Measurements from ENCODE around the gene PPP1R12C.
"Not testable (repeated sequence)": the region's sequence is repeated elsewhere in the genome, so short reads cannot be mapped to it uniquely, and the experiment has no call there.

Gene PPP1R12C

DNA sequence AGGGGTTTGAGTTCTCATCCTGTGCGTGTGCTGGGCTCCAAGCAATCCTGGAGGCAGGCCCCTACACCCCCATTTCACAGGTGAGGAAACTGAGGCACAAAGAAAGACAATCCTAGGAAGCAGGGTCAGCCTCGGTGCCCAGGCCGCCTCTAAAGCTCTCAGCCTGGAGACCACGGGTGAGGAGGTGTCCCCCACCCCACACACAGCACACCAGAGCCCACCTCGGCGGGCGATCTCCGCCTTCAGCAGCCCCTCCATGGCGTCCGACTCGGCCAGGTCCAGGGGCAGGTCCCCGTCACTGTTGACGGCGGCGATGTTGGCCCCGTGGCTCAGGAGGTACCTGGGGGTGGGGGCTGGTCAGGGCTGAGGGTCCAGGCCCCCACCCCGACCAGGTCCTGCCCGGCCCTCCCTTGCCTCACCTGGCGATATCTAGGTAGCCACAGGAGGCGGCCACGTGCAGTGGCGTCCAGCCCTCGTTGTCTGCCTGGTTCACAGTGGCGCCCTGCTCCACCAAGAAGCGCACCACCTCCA is 5.1 kb downstream of the PPP1R12C start:
- DNase-seq (ENCODE audit: low read depth in 2 of 2), result no peak

DNA sequence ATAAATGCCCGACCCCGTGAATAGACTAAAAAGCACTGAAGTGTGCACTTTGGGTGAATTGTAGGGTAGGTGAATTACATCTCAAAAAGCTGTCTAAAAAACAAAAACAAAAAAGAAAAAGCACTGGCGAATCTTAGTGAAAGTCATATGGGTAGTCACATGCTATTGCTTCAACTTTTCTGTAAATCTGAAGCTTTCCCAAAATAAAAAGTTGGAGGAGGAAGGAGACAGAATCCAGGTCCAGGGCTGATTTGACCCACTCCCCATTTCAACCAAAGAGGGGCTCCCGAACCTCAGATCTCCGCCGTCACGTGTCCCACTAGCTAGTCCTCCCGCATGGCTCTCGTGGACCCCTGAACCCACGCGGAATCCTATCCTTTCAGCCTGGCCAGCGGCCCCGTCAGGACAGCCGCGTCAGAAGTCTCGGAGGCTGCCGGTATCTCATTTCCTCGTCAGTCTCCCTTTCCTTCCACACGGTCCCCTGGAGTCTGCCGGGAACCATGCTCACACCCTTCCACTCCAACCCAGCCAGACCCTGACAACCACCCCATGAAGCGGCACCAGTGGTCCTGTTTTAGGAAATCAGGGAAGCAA is 6.1 kb downstream of the PPP1R12C start:
- DNase-seq (ENCODE audit: low read depth in 2 of 2), result no peak

DNA sequence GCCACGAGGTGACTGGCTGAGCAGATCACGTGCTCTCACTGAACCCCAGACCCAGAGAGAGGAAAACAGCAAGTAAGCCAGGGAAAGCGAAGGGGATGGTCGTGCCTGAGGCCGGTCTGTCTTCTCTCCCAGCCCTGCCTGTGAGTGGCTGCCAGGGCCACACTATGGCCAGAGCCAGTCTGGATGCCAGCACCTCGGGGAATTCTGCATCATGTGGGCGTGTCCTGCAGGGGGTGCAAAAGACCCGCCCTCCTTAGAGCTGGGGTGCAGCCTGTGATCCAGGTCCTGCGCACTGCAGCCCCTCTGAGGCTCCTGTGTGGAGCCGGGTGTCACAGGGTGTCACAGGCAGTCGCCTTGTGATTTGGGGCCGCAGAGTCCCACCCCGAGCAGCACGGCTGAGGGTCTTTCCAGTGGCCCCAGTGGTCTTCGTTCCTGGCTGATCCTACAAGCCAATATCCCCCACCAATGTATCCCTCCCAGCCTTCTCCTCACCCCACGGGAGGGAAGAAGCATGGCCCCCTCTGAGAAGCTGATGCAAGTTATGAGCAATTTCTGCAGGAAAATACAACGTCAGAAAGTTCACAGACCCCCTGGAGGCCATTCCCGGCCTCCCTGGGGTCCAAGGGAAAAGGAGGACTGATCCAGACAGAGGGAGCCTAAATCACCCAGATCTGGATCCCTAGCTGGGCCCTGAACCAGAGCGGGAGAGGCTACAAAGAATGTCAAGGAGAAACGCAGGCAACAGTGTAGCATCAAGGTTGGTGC is 7.7 kb downstream of the PPP1R12C start:
- no peak for DNase-seq (ENCODE audit: low read depth in 2 of 2)

DNA sequence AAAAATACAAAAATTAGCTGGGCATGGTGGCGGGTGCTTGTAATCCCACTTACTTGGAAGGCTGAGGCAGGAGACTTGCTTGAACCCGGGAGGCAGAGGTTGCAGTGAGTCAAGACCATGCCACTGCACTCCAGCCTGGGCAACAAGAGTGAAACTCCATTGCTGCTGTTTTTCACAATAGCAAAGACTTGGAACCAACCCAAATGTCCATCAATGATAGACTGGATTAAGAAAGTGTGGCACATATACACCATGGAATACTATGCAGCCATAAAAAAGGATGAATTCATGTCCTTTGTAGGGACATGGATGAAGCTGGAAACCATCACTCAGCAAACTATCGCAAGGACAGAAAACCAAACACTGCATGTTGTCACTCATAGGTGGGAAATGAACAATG is 10.2 kb downstream of the PPP1R12C start:
- DNase-seq (ENCODE audit: low read depth in 2 of 2), result not testable (repeated sequence)

DNA sequence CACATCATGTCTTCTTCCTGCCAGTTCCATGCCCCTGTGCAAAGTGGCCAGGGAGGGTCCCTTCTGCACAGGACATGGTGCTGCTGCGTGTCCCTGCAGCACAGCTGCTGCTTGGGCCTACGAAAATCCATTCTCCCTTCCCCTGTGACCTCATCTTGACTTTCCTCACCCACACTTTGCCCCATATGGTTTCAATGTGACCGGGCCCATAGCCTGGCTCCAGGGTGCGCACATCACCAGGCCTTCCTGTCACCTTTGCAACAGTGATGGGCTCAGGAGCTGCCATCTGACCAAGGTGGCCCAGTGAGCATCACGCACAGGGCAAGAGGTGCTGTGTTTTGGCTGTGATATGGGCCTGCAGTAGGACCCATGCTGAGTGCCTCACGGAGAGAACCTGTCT is 10.8 kb downstream of the PPP1R12C start:
- no peak for DNase-seq (ENCODE audit: low read depth in 2 of 2)

DNA sequence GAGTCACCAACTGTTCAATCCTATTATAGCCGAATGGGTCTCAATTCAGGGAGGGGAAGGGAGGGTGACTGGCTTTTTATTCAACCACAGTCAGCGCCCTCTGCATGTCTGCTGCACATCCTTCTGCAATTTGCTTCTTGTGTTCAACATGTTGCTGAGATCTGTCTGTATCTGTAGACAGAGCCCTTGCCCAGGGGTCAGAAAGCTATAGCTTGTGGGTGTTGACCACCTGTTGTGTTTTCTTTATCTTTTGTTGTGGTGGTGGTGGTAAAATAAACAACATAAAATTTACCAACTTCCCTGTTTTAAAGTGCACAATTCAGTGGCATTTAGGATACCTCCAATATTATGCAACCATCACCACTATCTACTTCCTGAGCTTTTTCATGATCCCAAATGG is 12.2 kb downstream of the PPP1R12C start:
- DNase-seq (ENCODE audit: low read depth in 2 of 2), result no peak

GRCh38 chr19:55103190-55103589 is 14.2 kb downstream of the PPP1R12C start:
- DNase-seq (ENCODE audit: low read depth in 2 of 2), result no peak

DNA sequence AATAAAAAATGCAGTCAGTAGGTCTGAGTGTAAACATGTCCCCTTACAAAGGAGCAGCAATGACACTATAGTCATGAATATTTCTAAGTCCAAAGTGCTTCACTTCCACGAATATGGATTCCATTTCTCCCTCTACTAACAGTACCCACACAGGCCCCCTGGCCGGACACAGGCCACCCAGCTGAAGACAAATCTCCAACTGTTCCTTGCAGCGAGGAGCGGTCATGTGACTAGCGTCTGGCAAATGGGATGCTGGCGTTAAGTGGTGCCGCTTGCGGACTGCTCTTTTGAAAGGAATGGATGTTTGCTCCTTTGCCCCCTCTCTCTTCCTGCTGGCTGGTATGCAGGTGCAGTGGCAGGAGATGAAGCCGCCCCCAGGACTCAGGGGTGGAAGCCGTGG is 16.2 kb downstream of the PPP1R12C start:
- DNase-seq (ENCODE audit: low read depth in 2 of 2), result no peak

DNA sequence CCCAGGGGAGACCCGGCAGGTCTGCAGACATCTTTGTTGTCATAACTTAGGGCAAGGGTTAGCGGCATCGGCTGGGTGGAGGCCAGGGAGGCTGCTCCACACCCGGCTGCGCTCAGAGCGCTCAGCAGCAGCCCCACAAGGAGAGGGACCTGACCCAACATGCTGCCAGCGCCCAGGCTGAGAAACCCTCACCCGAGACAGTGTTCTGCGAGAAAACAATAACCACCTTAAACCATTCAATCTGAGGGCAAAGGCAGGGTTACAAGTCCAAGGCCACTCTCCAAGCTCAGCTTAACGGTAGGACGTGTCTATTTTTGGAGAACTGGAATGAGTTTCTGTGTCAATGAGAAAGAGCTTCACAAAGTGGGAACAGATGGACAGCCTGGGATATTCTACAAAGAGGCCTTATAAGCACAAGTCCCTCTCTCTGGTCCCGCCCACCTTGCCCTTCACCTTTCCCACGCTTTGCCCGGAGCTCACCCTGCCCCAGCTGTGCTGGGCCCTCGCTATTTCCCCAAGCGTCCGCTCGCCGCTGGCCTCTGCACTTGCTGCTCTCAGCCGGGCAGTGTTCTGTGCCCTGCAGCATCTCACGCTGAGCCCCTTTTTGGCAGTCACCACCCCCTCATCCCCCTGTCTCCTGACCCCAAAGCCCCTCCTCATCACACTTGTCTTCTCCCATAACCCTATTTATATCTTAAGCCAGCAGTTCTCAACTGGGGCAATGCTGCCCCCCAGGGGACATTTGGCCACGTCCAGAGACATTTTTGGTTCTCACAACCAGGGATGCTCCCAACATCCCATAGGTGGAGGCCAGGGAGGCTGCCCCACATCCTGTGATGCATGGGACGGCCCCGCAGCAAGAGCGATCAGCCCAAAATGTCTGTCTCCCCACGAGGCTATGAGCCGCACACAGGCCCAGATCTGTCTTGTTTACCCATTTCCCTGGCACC is 17.6 kb downstream of the PPP1R12C start:
- no peak for DNase-seq (ENCODE audit: low read depth in 2 of 2)

- no peak for DNase-seq (ENCODE audit: low read depth in 2 of 2)
Observed at GRCh38 chr19:55098716-55099556, 18.5 kb downstream of the PPP1R12C start.

DNA sequence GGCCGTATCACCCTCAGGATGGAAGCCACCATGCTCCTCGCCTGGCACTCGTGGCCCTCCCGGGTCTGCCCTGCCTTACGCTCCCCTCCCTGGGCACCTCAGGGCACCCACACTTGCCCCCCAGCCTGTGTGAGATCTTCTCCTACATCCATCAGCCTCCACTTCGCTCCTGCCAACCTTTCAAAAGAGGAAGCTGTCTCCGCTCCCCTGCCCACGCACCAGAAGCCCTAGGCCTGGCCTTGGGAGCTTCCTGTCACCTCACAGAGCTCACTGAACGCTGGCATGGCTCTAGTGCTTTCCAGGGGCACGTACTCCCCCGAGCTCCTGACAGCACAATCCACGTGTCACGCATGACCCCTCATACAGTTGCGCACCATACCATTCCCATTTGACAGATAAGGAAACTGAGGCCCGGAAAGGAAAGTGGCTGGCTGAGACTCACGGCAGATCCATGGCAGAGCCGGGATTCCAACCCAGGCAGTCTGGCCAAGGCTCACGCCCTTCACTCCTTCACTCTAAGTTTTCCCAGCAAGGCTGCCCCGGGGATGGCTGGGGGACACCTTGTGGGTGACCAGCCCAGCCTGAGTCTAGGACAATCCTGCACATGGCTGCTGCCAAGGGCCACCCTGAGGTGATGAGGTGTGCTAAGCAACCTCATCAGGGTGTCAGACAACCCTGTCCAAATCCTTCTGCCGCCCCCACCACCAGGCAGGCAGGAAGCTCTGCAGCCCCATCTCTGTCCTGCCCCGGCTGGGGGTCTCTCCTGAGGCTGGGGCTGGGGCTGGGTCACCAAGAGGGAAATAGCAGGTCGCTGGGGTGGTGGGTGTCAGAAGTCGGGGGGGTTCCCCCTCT is 19.3 kb downstream of the PPP1R12C start:
- no peak for DNase-seq (ENCODE audit: low read depth in 2 of 2)

GRCh38 chr19:55096061-55096701 is 21.3 kb downstream of the PPP1R12C start:
- DNase-seq (ENCODE audit: low read depth in 2 of 2), result no peak

DNA sequence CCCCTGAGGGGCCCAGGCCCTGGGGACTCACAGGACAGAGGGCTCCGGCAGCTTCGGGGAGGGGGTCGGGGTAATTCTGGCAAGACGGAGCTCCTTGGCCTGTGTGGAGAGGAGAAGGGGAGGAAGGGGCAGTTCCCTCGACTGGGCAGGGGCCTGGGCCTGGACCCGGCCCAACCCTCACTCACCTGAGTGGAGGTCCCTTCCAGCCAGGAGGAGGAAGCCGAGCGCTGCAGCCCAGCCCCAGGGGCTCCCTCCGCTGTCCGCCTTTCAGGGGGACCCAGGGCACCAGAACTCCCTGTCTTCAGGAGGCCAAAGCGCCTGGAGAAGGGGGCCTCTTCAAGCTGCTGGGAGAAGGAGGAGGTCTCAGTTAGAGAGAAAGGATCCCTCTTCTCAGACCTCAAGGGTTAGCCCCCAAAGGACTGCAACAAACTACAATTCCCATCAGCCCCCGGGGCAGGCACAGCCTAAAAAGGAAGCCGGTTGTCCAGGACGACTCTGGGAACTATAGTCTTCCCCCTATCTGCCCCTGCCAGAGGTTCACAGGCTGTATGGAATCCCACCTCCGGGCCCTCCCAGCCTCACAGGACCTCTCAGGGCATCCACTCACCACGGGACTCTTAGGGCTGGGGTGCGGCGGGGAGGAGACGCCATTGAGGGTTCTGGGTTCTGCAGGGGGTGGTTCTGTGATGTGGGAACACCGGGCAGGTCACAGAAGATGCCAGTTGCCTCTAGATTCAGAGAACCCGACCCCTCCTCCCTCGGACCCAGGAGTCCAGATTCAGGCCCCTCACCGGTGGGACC is 22.0 kb downstream of the PPP1R12C start:
- DNase-seq (ENCODE audit: low read depth in 2 of 2), result no peak

GRCh38 chr19:55094456-55095259 is 22.8 kb downstream of the PPP1R12C start:
- no peak for DNase-seq (ENCODE audit: low read depth in 2 of 2)

- no peak for DNase-seq (ENCODE audit: low read depth in 2 of 2)
Observed at GRCh38 chr19:55092423-55093318, 24.8 kb downstream of the PPP1R12C start.

GRCh38 chr19:55091955-55092354 is 25.5 kb downstream of the PPP1R12C start:
- DNase-seq (ENCODE audit: low read depth in 2 of 2), result no peak
